ENCODE data around the gene C7orf33.

The C7orf33 gene

DNA sequence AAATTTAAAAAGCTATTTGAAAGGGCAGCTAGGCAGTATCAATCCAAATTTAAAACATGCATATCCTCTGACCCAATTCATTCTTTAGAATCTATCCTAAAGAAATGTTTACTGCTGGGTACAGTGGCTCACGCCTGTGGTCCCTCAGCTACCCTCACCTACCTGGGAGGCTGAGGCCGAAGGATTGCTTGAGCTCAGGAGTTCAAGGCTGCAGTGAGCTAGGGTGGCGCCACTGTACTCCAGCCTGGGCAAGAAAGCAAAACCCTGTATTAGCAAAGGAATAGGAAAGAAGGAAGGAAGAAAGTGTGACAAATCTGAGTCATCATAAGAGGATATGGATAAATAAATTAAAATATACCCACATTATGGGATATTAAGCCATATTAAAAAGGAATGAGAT is 36.3 kb downstream of the C7orf33 start:
- no peak for DNase-seq (ENCODE audit: low spot score)

GRCh38 chr7:148628011-148628410 is 37.4 kb downstream of the C7orf33 start:
- no peak for DNase-seq (ENCODE audit: low spot score)

DNA sequence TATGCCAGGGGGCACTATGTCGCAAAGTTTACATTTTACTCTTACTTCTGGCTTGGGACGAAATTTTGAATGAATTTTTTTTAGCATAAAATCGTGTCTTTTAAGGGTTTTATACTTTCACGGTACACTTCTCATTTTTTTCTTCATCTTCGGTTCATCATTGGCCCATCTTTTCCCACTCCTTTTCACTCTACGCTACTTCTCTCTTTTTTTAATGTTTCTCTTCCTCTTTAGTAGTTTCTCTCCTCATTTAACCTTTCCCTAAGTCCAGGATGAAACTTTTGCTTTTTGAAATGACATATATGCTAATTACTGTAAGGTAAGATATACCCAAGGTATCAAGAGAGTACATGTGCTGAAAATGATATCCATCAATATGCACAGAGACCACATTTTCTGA is 39.5 kb downstream of the C7orf33 start:
- DNase-seq (ENCODE audit: low spot score), result no peak

DNA sequence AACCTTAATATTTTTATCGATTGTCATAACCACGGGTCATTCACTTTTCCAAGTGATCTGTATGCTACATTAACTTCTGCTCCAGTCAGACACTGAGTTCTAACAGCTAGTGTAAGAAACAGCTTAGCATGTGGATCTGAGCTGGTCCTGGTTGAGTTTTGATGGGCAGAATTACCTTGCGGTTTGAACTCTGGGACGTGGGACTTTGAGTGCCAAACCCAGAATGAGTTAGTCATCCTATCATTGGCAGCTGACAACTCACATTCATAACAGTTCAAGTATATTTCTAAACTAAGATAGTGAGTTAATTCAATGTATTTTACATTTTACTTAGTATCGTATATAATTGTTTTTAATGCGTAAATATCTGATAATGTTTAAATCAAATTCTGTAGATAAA is 43.2 kb downstream of the C7orf33 start:
- DNase-seq (ENCODE audit: low spot score), result no peak

DNA sequence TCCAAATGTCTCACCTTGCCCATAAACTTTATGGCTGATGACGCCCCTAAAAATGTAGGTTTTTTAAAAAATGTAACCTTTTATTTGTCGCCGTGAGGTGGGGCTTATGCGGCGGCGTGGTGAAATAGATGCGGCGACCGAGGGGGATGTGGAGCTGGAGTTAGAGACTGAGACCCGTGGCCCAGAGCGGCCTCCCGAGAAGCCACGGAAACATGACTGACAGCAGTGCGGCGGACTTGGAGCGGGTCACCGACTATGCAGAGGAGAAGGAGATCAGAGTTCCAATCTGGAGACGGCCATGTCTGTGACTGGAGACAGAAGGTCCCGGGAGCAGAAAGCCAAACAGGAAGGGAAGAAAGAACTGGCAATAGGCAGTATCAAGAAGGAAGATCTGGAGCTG is 46.5 kb downstream of the C7orf33 start:
- DNase-seq (ENCODE audit: low spot score), result no peak

DNA sequence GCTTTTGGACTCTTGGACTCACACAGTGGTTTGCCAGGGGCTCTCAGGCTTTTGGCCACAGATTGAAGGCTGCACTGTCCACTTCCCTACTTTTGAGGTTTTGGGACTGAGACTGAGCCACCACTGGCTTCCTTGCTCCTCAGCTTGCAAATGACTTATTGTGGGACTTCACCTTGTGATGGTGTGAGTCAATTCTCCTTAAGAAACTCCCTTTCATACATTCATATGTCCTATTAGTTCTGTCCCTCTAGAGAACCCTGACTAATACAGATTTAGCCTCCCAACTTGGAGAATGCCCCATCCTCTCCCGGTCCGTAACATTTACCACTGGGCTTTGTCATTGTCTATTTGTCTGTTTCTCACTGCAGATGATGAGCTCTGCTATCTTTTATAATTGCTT is 55.3 kb downstream of the C7orf33 start:
- no peak for DNase-seq (ENCODE audit: low spot score)

DNA sequence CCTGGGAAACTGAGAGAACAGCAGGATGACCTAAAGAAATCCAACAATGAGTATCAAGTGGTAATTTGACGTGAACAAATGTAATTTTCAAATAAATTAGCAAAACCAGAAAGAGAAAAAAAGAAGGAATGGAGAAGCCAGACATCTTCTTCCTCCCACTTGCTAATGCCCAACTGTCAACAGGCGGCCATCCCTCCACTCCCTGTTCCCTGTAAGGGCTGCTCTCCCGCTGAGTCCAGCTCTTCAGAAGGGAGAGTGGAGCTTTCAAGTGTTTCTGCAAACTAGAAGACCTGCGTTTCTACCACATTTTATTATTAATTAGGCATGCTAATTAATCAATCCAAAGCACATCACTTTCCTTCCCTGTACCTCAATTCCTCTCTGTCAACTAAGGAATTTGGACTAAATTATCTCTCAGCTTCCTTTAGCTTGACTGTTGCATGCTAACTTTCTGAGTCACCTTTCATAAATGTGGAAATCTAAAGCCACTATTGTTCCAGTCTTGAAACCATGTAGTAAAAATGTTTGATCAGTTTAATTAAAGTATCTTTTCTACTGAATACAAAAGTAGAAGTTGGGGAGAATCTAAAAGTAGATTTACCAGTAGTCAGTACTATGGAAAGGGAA is 59.8 kb downstream of the C7orf33 start:
- DNase-seq (ENCODE audit: low spot score), result no peak

GRCh38 chr7:148652773-148653172 is 62.2 kb downstream of the C7orf33 start:
- no peak for DNase-seq (ENCODE audit: low spot score)

DNA sequence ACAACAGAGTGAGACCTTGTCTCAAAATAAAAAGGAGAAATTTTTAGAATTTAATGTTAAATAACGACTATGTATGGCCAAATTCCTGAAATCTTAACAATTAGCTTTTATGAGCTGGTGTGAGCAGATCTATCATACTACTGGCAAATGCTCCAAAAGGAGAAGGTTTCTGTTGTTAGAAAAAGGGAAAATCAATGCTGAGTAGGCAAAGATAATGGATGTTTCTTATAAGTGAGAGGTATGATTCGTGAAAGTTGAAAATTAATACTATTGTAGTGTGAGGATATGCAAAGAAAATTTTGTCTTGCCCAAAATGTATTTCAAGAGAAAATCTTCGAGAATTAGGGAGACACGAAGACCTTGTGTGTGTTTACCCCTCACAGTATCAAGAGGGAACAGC is 67.4 kb downstream of the C7orf33 start:
- no peak for DNase-seq (ENCODE audit: low spot score)

DNA sequence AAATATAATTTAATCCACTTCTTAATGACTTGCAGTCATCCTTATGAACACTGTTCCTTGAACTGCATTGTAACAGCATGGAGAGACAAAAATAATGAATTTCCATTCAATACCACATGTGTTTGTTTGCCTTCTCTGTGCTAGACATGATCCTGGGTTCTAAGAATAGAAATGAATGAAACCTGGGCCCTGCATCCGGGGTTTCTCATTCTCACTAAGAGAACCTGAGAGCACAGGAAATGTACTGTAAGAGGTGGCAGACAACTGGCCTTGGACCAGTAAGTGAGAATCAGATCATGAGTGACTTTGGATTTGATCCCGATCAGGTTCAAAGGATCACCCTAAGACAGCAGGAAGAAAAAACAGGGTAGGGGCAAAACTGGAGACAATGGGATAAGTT is 70.9 kb downstream of the C7orf33 start:
- no peak for DNase-seq (ENCODE audit: low spot score)

DNA sequence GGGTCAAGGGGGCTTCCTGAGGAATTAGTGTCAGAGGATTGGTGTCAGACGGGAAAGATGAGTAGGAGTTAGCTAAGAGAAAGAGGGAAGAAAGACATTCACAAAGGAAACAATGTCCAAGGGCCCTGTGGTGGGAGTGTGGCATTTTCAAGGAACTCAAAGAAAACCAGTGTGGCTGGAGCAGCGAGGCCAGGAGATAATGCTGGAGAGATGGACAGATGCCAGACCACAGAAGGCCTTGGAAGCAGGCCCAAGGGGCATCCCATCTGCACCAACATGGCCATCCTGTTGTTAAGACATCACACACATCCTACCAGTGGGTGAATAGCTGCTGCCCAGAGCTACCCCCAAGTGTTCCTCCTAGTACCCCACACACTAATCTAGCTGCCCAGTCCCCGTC is 72.1 kb downstream of the C7orf33 start:
- DNase-seq (ENCODE audit: low spot score), result no peak

DNA sequence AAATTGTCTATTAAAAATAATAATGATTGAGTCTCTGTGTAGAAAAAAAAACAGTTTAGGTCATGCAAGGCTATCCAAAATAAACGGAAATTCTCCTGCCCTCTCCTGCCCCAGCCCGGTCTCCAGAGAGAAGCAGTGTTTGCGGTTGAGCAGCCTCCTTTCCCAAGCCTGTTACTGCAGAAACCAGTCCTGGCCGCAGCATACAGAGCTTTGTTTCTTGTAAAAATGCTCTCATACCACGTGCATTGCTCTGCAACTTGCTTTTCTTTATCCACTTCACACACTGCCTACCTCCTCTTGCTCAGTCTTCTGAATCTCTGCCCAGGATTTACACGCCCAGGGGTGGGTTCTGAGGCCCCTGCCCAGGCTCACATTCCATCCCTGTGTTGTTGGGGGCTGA is 73.8 kb downstream of the C7orf33 start:
- DNase-seq (ENCODE audit: low spot score), result no peak

DNA sequence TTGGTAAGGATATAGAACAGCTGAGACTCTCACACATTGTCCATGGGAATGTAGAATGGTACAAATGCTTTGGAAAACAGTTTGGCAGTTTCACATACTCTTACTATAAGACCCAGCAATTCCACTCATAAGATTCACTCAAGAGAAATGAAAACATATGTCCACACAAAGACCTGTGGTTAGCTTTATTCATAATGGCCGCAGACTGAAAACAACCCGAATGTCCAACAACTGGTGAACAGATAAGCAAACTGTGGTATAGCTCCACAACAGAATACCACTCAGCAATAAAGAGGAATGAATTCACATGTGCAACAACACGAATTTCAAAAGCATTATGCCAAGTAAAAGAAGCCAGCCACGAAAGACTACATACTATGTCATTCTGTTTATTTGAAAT is 74.7 kb downstream of the C7orf33 start:
- no peak for DNase-seq (ENCODE audit: low spot score)
